ENCODE results near the gene LRP1B.
"Not testable (repeated sequence)": the region's sequence is repeated elsewhere in the genome, so short reads cannot be mapped to it uniquely, and the experiment has no call there.

Gene LRP1B

GRCh38 chr2:142104134-142104758, 26.6 kb downstream of the LRP1B start:
- DNase-seq (ENCODE audit: low read depth) = no peak

- no peak for DNase-seq (ENCODE audit: low read depth)
These were observed 29.8 kb downstream of the LRP1B start for GRCh38 chr2:142100970-142101369.

- DNase-seq (ENCODE audit: low read depth) = no peak
These were observed 30.5 kb downstream of the LRP1B start for GRCh38 chr2:142100139-142100873.

GRCh38 chr2:142097711-142098110, 33.1 kb downstream of the LRP1B start:
- no peak for DNase-seq (ENCODE audit: low read depth)

- no peak for DNase-seq (ENCODE audit: low read depth)
These were observed 35.2 kb downstream of the LRP1B start for GRCh38 chr2:142095647-142096046.

- no peak for DNase-seq (ENCODE audit: low read depth)
These were observed 36.6 kb downstream of the LRP1B start for GRCh38 chr2:142094233-142094632.

GRCh38 chr2:142088058-142088568, 42.7 kb downstream of the LRP1B start:
- DNase-seq (ENCODE audit: low read depth) = no peak

GRCh38 chr2:142087585-142087984, 43.2 kb downstream of the LRP1B start:
- DNase-seq (ENCODE audit: low read depth) = not testable (repeated sequence)

GRCh38 chr2:142082368-142082767, 48.4 kb downstream of the LRP1B start:
- DNase-seq (ENCODE audit: low read depth) = no peak

- no peak for DNase-seq (ENCODE audit: low read depth)
These were observed 54.5 kb downstream of the LRP1B start for GRCh38 chr2:142076317-142076716.

- no peak for DNase-seq (ENCODE audit: low read depth)
These were observed 55.0 kb downstream of the LRP1B start for GRCh38 chr2:142075826-142076225.

GRCh38 chr2:142069251-142069888, 61.4 kb downstream of the LRP1B start:
- DNase-seq (ENCODE audit: low read depth) = no peak

GRCh38 chr2:142065700-142066099, 65.1 kb downstream of the LRP1B start:
- no peak for DNase-seq (ENCODE audit: low read depth)

GRCh38 chr2:142065156-142065555, 65.7 kb downstream of the LRP1B start:
- DNase-seq (ENCODE audit: low read depth) = no peak

- no peak for DNase-seq (ENCODE audit: low read depth)
These were observed 69.1 kb downstream of the LRP1B start for GRCh38 chr2:142061733-142062132.

GRCh38 chr2:142058149-142058548, 72.7 kb downstream of the LRP1B start:
- no peak for DNase-seq (ENCODE audit: low read depth)

GRCh38 chr2:142056784-142057183, 74.0 kb downstream of the LRP1B start:
- DNase-seq (ENCODE audit: low read depth) = no peak

- no peak for DNase-seq (ENCODE audit: low read depth)
These were observed 78.5 kb downstream of the LRP1B start for GRCh38 chr2:142052220-142052863.

- DNase-seq (ENCODE audit: low read depth) = no peak
These were observed 82.2 kb downstream of the LRP1B start for GRCh38 chr2:142048581-142048980.

- no peak for DNase-seq (ENCODE audit: low read depth)
These were observed 85.2 kb downstream of the LRP1B start for GRCh38 chr2:142045641-142046040.

- DNase-seq (ENCODE audit: low read depth) = no peak
These were observed 86.6 kb downstream of the LRP1B start for GRCh38 chr2:142044197-142044596.

- no peak for DNase-seq (ENCODE audit: low read depth)
These were observed 88.1 kb downstream of the LRP1B start for GRCh38 chr2:142042536-142043199.
